Panc1 (cell line): ENCODE results near the gene PANK1. TPM values are rescaled to one million over a fixed set of nuclear protein-coding genes. Genes with fewer than 3 reads are reported as not detected.

Experiments
- ATAC-seq: fragments of 200-7000 bp; cut with Tn5 transposase; 2 replicates; pipeline ENCODE4 v1.9.1; 2020; ENCODE audit warnings: mild to moderate bottlenecking, moderate library complexity
- BruUV-seq: library from RNA; stranded (reverse); fragments of 400-500 nt; replicated peaks from 2 replicates; lab custom pipeline; 2021; lab: Mats Ljungman, UMichigan
- CTCF ChIA-PET: fragments of 300-600 bp; sonication (Branson Sonifier 250); formaldehyde crosslinking; loops from one replicate; lab custom pipeline; 2022; ENCODE audit warnings: antibody characterized with exemption; lab: Charles Lee
- POLR2A ChIA-PET: fragments of 300-600 bp; sonication (Branson Sonifier 250); formaldehyde crosslinking; loops from one replicate; lab custom pipeline; 2022; ENCODE audit warnings: antibody characterized with exemption; lab: Charles Lee
- DNase-seq: peaks from one replicate; pipeline ENCODE4 v3.0.0-alpha.2; 2010; ENCODE audit warnings: low read depth, low spot score
- H3K27ac ChIP-seq: 2 replicates; pipeline ENCODE4 v1.5.1; 2011; ENCODE audit warnings: mild to moderate bottlenecking, low read length, inconsistent platforms
- H3K27me3 ChIP-seq: fragments of 200-500 bp; sonication (Bioruptor generic); 2 replicates; pipeline ENCODE4 v1.6.0; 2014; ENCODE audit warnings: low read length, inconsistent platforms; ENCODE audit not compliant: control insufficient read depth, insufficient read depth
- H3K36me3 ChIP-seq: fragments of 200-500 bp; sonication (Bioruptor generic); 2 replicates; pipeline ENCODE4 v1.5.1; 2014; ENCODE audit warnings: inconsistent platforms, mild to moderate bottlenecking, low read length, moderate library complexity; ENCODE audit not compliant: control insufficient read depth, insufficient read depth
- H3K4me1 ChIP-seq: 2 replicates; pipeline ENCODE4 v1.5.1; 2011; ENCODE audit warnings: inconsistent platforms, mild to moderate bottlenecking, low read length, moderate library complexity; ENCODE audit not compliant: control insufficient read depth, insufficient read depth
- H3K4me3 ChIP-seq, 2 experiments: 2 replicates each; pipeline ENCODE4 v1.5.1; 2011 to 2012; ENCODE audit warnings: low read depth in 2 of 2, low read length in 2 of 2, mild to moderate bottlenecking in 2 of 2, inconsistent platforms in 1 of 2, moderate library complexity in 1 of 2
- H3K9me3 ChIP-seq: fragments of 200-500 bp; sonication (Bioruptor generic); 2 replicates; pipeline ENCODE4 v1.5.1; 2014; ENCODE audit warnings: low read depth, mild to moderate bottlenecking, inconsistent platforms, low read length, moderate library complexity; ENCODE audit not compliant: control insufficient read depth, insufficient read depth
- POLR2AphosphoS5 ChIP-seq: IDR thresholded peaks from 2 replicates; pipeline ENCODE4 v1.6.1; 2012; ENCODE audit warnings: mild to moderate bottlenecking, low read depth, low read length, moderate library complexity
- SIN3A ChIP-seq: IDR thresholded peaks from 2 replicates; pipeline ENCODE4 v1.6.1; 2012; ENCODE audit warnings: low read depth, mild to moderate bottlenecking, low read length, moderate library complexity, borderline replicate concordance; ENCODE audit not compliant: insufficient read depth
- TCF7L2 ChIP-seq: IDR thresholded peaks from 2 replicates; pipeline ENCODE4 v1.6.1; 2011; ENCODE audit warnings: mild to moderate bottlenecking, low read depth, low read length, inconsistent platforms
- in situ Hi-C: cut with HindIII; loops from 2 replicates; pipeline ENCODE4 v1.10.0; 2016; ENCODE audit warnings: low sequenced_read_pairs, low pct_unique_long_range_greater_than_20kb
- intact Hi-C: fragments of 100-400 bp; cut with micrococcal nuclease; formaldehyde crosslinking; loops from one replicate; pipeline ENCODE4 v1.10.0; 2022; ENCODE audit not compliant: unreplicated experiment
- total RNA-seq: library from RNA; stranded (reverse); gene quantifications from one replicate; pipeline ENCODE4 v1.2.1, GENCODE V29; 2021; ENCODE audit not compliant: unreplicated experiment
- TF ChIP-seq, protein P1 (sequence below): fragments of 450-650 bp; IDR thresholded peaks from 2 replicates; pipeline ENCODE4 v1.5.1; 2017; ENCODE audit warnings: mild to moderate bottlenecking
- TF ChIP-seq, protein P2 (sequence below), 2 experiments: IDR thresholded peaks; 2 replicates each; pipeline ENCODE4 v1.6.1; 2011 to 2012; ENCODE audit warnings: low read depth in 2 of 2, control low read depth in 1 of 2, low read length in 1 of 2, mild to moderate bottlenecking in 1 of 2, moderate library complexity in 1 of 2; ENCODE audit not compliant: insufficient read depth in 1 of 2

The PANK1 gene
- total RNA-seq, 1 experiment from 2014 or later = 11.0 TPM

DNA sequence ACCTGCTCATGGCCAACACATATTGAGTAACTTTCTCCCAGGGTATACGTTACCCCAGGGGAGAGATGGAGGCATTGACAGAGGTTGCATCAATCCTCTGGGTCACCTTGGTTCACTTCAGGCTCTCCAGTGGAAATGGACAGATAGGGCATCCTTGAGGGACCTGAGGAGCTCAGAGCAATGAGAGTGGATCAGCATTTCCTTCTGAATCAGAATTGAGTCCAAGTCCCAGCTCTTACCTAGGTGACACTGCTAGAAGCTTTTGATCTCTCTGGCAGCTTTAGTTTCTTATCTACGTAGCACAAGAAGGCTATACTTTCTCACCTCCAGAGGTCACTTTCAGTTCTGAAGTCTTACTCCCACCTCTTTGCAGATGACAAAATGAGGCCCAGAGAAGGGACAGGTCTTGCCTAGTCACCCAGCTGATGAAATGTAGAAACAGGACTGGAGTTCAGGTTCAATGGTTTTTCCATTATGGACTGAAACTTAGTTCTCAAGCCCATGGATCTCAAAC lies 35.2 kb downstream of the PANK1 start:
- TF ChIP-seq, protein P1, sequence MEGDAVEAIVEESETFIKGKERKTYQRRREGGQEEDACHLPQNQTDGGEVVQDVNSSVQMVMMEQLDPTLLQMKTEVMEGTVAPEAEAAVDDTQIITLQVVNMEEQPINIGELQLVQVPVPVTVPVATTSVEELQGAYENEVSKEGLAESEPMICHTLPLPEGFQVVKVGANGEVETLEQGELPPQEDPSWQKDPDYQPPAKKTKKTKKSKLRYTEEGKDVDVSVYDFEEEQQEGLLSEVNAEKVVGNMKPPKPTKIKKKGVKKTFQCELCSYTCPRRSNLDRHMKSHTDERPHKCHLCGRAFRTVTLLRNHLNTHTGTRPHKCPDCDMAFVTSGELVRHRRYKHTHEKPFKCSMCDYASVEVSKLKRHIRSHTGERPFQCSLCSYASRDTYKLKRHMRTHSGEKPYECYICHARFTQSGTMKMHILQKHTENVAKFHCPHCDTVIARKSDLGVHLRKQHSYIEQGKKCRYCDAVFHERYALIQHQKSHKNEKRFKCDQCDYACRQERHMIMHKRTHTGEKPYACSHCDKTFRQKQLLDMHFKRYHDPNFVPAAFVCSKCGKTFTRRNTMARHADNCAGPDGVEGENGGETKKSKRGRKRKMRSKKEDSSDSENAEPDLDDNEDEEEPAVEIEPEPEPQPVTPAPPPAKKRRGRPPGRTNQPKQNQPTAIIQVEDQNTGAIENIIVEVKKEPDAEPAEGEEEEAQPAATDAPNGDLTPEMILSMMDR = peak; percentile 12; the same call in 1 of the 2 replicates
- TF ChIP-seq, protein P2, sequence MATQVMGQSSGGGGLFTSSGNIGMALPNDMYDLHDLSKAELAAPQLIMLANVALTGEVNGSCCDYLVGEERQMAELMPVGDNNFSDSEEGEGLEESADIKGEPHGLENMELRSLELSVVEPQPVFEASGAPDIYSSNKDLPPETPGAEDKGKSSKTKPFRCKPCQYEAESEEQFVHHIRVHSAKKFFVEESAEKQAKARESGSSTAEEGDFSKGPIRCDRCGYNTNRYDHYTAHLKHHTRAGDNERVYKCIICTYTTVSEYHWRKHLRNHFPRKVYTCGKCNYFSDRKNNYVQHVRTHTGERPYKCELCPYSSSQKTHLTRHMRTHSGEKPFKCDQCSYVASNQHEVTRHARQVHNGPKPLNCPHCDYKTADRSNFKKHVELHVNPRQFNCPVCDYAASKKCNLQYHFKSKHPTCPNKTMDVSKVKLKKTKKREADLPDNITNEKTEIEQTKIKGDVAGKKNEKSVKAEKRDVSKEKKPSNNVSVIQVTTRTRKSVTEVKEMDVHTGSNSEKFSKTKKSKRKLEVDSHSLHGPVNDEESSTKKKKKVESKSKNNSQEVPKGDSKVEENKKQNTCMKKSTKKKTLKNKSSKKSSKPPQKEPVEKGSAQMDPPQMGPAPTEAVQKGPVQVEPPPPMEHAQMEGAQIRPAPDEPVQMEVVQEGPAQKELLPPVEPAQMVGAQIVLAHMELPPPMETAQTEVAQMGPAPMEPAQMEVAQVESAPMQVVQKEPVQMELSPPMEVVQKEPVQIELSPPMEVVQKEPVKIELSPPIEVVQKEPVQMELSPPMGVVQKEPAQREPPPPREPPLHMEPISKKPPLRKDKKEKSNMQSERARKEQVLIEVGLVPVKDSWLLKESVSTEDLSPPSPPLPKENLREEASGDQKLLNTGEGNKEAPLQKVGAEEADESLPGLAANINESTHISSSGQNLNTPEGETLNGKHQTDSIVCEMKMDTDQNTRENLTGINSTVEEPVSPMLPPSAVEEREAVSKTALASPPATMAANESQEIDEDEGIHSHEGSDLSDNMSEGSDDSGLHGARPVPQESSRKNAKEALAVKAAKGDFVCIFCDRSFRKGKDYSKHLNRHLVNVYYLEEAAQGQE (IDR thresholded peaks at IDR 0.05; ENCODE audit: insufficient read depth in 1 of 2, low read depth in 2 of 2, low read length in 1 of 2) = no peak
- in situ Hi-C loops = no loop called here
- ATAC-seq (no peak), DNase-seq (no peak)
- intact Hi-C loops = no loop called here
- Histone ChIP-seq H3K36me3 (no peaks in the 10 kb centered on the region), H3K27me3 (no peaks in the 10 kb centered on the region), H3K9me3 (no peaks in the 10 kb centered on the region), H3K27ac (no peak overlapping the region), H3K4me1 (no peaks in the 10 kb centered on the region), H3K4me3 (no peak overlapping the region)
- ChIA-PET CTCF (interaction anchor here (0.6 kb wide), 1 partner anchor 111 kb away, joined by 3 read pairs; no protein-coding TSS in a partner anchor), POLR2A (no interaction called here)
- no TSS peak for BruUV-seq

DNA sequence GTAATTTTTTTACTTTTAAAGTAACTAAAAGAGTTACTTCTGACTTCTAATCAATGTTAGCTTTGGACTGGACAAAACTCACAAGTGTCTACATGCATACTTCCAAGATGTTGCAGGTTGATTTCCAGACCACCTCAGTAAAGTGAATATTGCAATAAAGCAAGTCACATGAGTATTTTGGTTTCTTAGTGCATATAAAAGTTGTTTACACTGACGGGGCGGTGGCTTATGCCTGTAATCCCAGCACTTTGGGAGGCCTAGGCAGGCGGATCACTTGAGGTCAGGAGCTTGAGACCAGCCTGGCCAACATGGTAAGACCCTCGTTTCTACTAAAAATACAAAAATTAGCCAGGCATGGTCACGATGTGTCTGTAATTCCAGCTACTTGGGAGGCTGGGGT lies 40.8 kb downstream of the PANK1 start:
- ChIA-PET CTCF (no interaction called here), POLR2A (no interaction called here)
- no peaks in the 10 kb centered on the region for H3K36me3 ChIP-seq
- H3K27ac ChIP-seq = no peak overlapping the region
- TF ChIP-seq SIN3A (no peak), TCF7L2 (no peak), POLR2AphosphoS5 (no peak)
- TF ChIP-seq, protein P2 (IDR thresholded peaks at IDR 0.05; ENCODE audit: insufficient read depth in 1 of 2, low read depth in 2 of 2, low read length in 1 of 2) = no peak
- TF ChIP-seq, protein P1 = no peak
- no peak overlapping the region for H3K4me3 ChIP-seq
- H3K27me3 ChIP-seq = no peaks in the 10 kb centered on the region
- ATAC-seq (no peak), DNase-seq (no peak)
- H3K4me1 ChIP-seq = no peaks in the 10 kb centered on the region
- in situ Hi-C loops = no loop called here
- intact Hi-C loops = no loop called here
- H3K9me3 ChIP-seq = no peaks in the 10 kb centered on the region
- BruUV-seq = no TSS peak
